ENCODE results near the gene CFAP73. TPM values are rescaled to one million over a fixed set of nuclear protein-coding genes. Genes with fewer than 3 reads are reported as not detected.

The CFAP73 gene
- total and polyA plus RNA-seq, 4 donors: 10.4 to 40.6 (median 14.6) TPM

DNA sequence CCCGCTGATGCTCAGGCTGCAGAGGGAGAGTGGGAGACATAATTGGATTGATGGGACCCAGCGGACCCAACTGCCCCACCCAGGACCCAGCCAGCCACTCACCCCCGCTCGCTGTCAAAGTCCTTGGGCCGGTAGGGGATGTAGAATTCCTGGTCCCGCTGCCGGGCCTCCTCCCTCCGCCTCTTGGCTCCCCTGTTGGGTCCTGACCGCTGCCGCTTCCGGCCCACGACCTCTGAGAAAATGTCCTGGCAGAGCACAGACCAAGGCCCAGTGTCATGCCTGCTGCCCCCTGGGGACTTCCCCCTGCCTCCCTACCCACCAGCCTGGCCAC is 13.5 kb downstream of the CFAP73 start:
- ATAC-seq (ENCODE audit: insufficient read depth, low FRiP score): no peak
- TF ChIP-seq, protein P1, sequence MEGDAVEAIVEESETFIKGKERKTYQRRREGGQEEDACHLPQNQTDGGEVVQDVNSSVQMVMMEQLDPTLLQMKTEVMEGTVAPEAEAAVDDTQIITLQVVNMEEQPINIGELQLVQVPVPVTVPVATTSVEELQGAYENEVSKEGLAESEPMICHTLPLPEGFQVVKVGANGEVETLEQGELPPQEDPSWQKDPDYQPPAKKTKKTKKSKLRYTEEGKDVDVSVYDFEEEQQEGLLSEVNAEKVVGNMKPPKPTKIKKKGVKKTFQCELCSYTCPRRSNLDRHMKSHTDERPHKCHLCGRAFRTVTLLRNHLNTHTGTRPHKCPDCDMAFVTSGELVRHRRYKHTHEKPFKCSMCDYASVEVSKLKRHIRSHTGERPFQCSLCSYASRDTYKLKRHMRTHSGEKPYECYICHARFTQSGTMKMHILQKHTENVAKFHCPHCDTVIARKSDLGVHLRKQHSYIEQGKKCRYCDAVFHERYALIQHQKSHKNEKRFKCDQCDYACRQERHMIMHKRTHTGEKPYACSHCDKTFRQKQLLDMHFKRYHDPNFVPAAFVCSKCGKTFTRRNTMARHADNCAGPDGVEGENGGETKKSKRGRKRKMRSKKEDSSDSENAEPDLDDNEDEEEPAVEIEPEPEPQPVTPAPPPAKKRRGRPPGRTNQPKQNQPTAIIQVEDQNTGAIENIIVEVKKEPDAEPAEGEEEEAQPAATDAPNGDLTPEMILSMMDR (IDR thresholded peaks at IDR 0.05; ENCODE audit: control extremely low read depth, extremely low read depth): no peak
- H3K27ac ChIP-seq (ENCODE audit: low read depth in 1 of 2, low read length in 1 of 2): no peak overlapping the region
- peaks cover 0 to 17% (median 0%) of the 10 kb centered on the region in 4 donors for H3K9me3 ChIP-seq (ENCODE audit: control insufficient read depth in 4 of 4, insufficient read depth in 3 of 4, low read length in 3 of 4)
- no peak overlapping the region for H3K9ac ChIP-seq (ENCODE audit: insufficient read depth in 1 of 2, low read length in 2 of 2)
- peaks cover 23 to 84% (median 40%) of the 10 kb centered on the region in 4 donors for H3K36me3 ChIP-seq (ENCODE audit: control insufficient read depth in 4 of 4, insufficient read depth in 4 of 4, low read length in 4 of 4)
- H3K4me1 ChIP-seq (ENCODE audit: control insufficient read depth in 5 of 5, insufficient read depth in 5 of 5, low read length in 5 of 5): no peaks in the 10 kb centered on the region
- H3K4me3 ChIP-seq: no peak overlapping the region
- H3K27me3 ChIP-seq (ENCODE audit: control insufficient read depth in 3 of 3, insufficient read depth in 3 of 3, low read length in 2 of 3): no peaks in the 10 kb centered on the region
- DNase-seq: no peak
- WGBS, 2 donors: 97 to 99% methylated on average over 12 of the region's 12 CpGs

- WGBS, 2 donors: 96% methylated on average over 13 of the region's 13 CpGs
- Histone ChIP-seq H3K9ac (ENCODE audit: insufficient read depth in 1 of 2, low read length in 2 of 2) (no peak overlapping the region), H3K27me3 (ENCODE audit: control insufficient read depth in 3 of 3, insufficient read depth in 3 of 3, low read length in 2 of 3) (no peaks in the 10 kb centered on the region), H3K9me3 (ENCODE audit: control insufficient read depth in 4 of 4, insufficient read depth in 3 of 4, low read length in 3 of 4) (peaks cover 0 to 11% (median 0%) of the 10 kb centered on the region in 4 donors), H3K4me1 (ENCODE audit: control insufficient read depth in 5 of 5, insufficient read depth in 5 of 5, low read length in 5 of 5) (no peaks in the 10 kb centered on the region), H3K4me3 (no peak overlapping the region), H3K27ac (ENCODE audit: low read depth in 1 of 2, low read length in 1 of 2) (no peak overlapping the region), H3K36me3 (ENCODE audit: control insufficient read depth in 4 of 4, insufficient read depth in 4 of 4, low read length in 4 of 4) (peaks cover 23 to 82% (median 40%) of the 10 kb centered on the region in 4 donors)
- TF ChIP-seq, protein P1 (IDR thresholded peaks at IDR 0.05; ENCODE audit: control extremely low read depth, extremely low read depth): no peak
- DNase-seq: no peak
- no peak for ATAC-seq (ENCODE audit: insufficient read depth, low FRiP score)
Measured at GRCh38 chr12:113164014-113164413, 14.5 kb downstream of the CFAP73 start.

GRCh38 chr12:113165521-113166450 is 16.3 kb downstream of the CFAP73 start:
- Histone ChIP-seq H3K9me3 (ENCODE audit: control insufficient read depth in 4 of 4, insufficient read depth in 3 of 4, low read length in 3 of 4) (peaks cover 0 to 11% (median 0%) of the 10 kb centered on the region in 4 donors), H3K9ac (ENCODE audit: insufficient read depth in 1 of 2, low read length in 2 of 2) (no peak overlapping the region), H3K36me3 (ENCODE audit: control insufficient read depth in 4 of 4, insufficient read depth in 4 of 4, low read length in 4 of 4) (peaks cover 21 to 76% (median 35%) of the 10 kb centered on the region in 4 donors), H3K27ac (ENCODE audit: low read depth in 1 of 2, low read length in 1 of 2) (no peak overlapping the region), H3K4me3 (no peak overlapping the region), H3K27me3 (ENCODE audit: control insufficient read depth in 3 of 3, insufficient read depth in 3 of 3, low read length in 2 of 3) (no peaks in the 10 kb centered on the region), H3K4me1 (ENCODE audit: control insufficient read depth in 5 of 5, insufficient read depth in 5 of 5, low read length in 5 of 5) (no peaks in the 10 kb centered on the region)
- DNase-seq (no peak), ATAC-seq (ENCODE audit: insufficient read depth, low FRiP score) (no peak)
- TF ChIP-seq, protein P1 (IDR thresholded peaks at IDR 0.05; ENCODE audit: control extremely low read depth, extremely low read depth): no peak
- WGBS, 2 donors: 93 to 94% methylated on average over 31 to 32 of the region's 32 CpGs

Data from lung (tissue), 12 donors.